Right ventricle myocardium inferior (tissue), 1 donor: Measurements from ENCODE around the gene UCP1. TPM values are rescaled to one million over a fixed set of nuclear protein-coding genes. Genes with fewer than 3 reads are reported as not detected.
"Not testable (repeated sequence)": the region's sequence is repeated elsewhere in the genome, so short reads cannot be mapped to it uniquely, and the experiment has no call there.

Experiments
- ATAC-seq: fragments of 200-7000 bp; cut with Tn5 transposase; one replicate; pipeline ENCODE4 v1.9.1; 2020; ENCODE audit warnings: mild to moderate bottlenecking, moderate library complexity
- DNase-seq: peaks from one replicate; pipeline ENCODE4 v3.0.0; 2021; ENCODE audit errors: missing footprints
- intact Hi-C: fragments of 100-400 bp; cut with DNase I; formaldehyde crosslinking; loops from one replicate; pipeline ENCODE4 v1.11.0; 2022
- total RNA-seq: library from RNA; stranded (reverse); fragmentation: NEBNext Ultra II Directional; extraction: Animal tissue kit (Norgen Biotek cat#: 25700); gene quantifications from one replicate; pipeline ENCODE4 v1.2.1, GENCODE V29; 2021
- donor health status: DM: no; HTN: yes; CAD: no; lungs with severe emphysema.

The UCP1 gene
- total RNA-seq, 1 donor from 2014 or later, result not detected

DNA sequence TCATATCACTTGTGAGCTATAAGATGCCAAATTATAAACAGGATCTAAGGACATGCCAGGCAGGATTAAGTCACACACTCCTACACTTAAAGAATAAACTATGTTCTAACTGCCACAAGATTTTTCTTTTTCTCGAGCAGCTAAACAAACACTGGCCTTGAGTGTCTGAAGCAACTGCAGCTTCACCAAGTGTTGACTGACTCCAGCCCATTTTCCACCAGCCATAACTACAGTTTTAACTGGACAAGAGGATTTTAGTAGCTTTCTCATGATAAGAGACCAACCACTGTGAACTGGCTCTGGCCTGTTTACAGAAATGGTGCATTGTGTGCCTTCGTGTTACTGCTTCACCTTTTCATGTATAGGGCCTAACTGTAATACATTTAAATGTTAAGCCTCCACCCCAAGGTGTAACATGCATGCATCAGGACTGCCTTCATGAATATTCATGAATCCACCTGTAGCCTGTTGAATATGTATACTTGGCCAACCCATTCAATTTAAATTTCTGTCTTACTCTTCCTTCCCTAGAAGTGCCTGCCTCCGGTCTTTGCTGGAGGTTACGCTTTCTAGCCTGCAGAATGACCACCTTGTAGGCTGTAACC is 10.8 kb downstream of the UCP1 start:
- intact Hi-C loops, result no loop called here
- DNase-seq (no peak), ATAC-seq (no peak)

DNA sequence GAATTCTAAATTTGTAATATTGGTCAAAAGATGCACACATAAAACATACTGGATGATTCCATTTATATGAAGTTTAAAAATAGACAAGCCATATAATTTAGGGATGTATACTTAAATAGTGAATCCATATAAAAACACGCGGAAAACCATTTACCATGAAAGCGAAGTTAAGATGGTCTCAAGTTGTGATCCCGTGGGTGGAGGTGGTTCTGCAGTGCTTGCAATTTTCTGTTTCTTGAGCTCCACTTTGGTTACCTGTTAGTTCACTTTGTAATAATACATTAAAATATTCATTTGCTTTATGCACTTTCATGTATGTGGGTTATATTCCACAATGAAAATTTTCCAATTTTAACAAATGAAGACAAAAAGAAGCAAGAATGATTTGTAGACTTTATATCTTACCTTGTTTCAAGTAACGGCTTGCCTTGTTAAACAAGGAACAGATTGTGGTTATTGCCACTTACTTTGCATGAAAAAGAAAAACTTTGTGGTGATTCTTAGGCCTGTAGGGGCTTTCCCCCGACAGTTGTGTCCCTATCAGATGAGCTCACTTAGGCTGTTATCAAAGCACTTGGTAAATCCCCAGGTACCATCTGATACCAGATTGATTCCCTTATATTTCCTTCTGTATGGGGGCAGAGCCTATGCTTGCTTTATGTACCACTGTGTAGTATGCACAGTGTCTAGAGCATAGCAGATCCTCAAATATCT is 12.2 kb downstream of the UCP1 start:
- intact Hi-C loops, result no loop called here
- DNase-seq, result no peak
- ATAC-seq, result no peak

DNA sequence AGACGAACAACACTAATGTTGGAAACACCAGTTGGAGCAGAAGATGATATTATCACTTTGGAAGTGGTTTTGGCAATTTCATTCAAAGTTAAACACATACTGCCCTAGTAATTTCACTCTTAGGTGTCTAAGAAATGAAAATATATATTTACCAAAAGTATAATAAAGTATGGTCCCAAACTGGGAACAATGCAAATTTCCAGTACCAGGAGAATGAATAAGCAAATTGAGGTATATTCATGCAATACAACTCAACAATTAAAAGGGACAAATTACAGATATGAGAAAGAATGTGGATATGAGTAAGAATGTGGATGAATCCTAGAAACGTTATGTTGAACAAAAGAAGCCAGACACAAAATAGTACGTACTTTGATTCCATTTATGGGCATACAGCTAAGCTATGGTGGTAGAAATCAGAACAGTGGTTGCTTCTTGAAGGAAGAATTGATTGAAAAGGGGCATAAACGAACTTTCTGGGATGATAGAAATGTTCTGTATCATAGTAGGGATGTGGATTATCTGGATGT is 34.7 kb downstream of the UCP1 start:
- intact Hi-C loops, result no loop called here
- ATAC-seq (no peak), DNase-seq (no peak)

DNA sequence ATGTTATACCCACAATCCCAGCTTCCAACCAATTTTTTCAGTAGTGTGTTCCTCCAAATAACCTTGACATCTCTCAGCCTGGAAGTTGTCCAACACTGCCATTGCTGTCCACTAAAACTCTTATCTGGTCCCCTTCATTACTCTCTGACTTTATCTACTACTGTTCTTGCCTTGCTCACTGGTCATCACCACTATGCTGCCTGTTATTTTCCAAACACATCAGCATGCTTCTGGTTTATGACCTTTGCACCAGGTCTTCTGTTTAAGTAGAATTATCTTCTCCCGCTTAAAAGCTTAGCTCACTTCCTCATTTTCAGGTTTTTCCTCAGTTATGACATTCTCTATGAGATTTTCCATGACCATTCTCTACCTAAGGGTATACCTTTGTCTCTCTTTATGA is 39.3 kb downstream of the UCP1 start:
- DNase-seq, result no peak
- intact Hi-C loops, result loop anchor here (5.0 kb wide), 1 partner anchor 73 kb away; no protein-coding TSS in a partner anchor
- peak; percentile 72 for ATAC-seq

GRCh38 chr4:140523857-140524742 is 44.7 kb downstream of the UCP1 start, which contains the start of gene ELMOD2:
Gene ELMOD2, plus strand, starts transcription at chr4:140524168. Its CDS starts 1,261 bp downstream, at chr4:140525429.
- ATAC-seq, result peak; percentile 100
- DNase-seq, result peak; percentile 100
- intact Hi-C loops, result loop anchor here (2.0 to 5.0 kb wide), 3 partner anchors 97 to 333 kb away; partner anchors contain the start of genes CLGN and SCOC

DNA sequence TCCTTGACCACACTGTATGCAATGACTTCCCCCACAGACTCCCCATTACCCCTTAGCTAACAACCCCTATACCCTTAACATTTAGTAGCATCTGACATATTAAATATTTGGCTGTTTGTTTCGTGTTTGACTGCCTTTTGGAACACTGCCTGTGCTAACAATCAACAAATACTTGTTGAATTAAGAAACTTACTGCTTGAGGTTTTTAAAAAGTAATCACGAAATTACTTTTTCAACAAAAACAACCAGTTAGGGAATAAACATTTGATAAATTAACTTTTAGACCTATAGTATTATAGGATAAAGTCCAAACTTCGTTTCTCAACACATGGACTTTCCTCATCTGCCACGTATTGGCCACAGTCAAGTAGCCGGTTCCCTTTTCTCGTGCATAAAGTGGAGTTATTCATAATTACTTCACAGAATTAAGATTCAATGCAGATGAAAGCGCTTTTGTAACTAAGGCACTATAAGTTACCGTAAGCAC is 45.3 kb downstream of the UCP1 start:
- DNase-seq (no peak), ATAC-seq (no peak)
- intact Hi-C loops, result loop anchor here (5.0 kb wide), 2 partner anchors 96 to 334 kb away; partner anchors contain the start of gene CLGN

DNA sequence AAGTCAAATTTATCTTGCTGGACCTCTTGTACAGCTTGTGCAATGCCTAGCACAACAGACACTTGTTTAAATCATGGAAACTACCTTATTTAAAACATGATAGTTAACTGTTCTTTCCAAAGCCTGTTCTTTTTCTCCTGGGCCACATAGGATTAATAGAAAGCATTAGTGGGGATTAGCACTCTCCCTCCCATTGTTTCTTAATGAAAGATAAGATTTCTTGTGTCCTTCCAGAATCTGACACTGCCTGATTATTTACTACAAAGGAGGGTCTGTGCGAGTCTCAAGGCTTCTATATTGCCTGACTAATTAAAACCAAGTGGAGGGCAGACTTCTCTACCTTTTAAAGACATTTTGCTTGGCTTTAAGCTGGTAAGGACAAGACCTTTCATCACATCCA is 53.3 kb downstream of the UCP1 start:
- DNase-seq, result no peak
- intact Hi-C loops, result no loop called here
- no peak for ATAC-seq

- ATAC-seq, intact Hi-C loops, DNase-seq: not testable (repeated sequence)
Observed at GRCh38 chr4:140513765-140514164, 55.0 kb downstream of the UCP1 start.

Other genes with a start within 250 kb of the UCP1 start
- gene SCOC, start 195.3 kb downstream of the UCP1 start, total RNA-seq, result 75.3 TPM
- 76.3 TPM for gene CLGN, start 141.3 kb downstream of the UCP1 start, total RNA-seq
- gene MGAT4D, start 70.7 kb downstream of the UCP1 start, total RNA-seq, result not detected
- gene ELMOD2, start 44.8 kb downstream of the UCP1 start, total RNA-seq, result 14.6 TPM
- 11.1 TPM for gene TBC1D9, start 187.4 kb upstream of the UCP1 start, total RNA-seq